SH-SY5Y (cell line): ENCODE results near the gene DGLUCY.

Experiments
- GATA2 ChIP-seq: IDR thresholded peaks from 2 replicates; pipeline ENCODE4 v1.6.1; 2011; ENCODE audit warnings: mild to moderate bottlenecking, low read depth, low read length
- GATA3 ChIP-seq: IDR thresholded peaks from 2 replicates; pipeline ENCODE4 v1.6.1; 2011; ENCODE audit warnings: low read depth, mild to moderate bottlenecking, low read length, moderate library complexity

- TF ChIP-seq GATA3 (no peak), GATA2 (no peak)
Measured at GRCh38 chr14:91125271-91125660, 11.4 kb downstream of the DGLUCY start.
